ENCODE measurements around the gene SKI. TPM values are rescaled to one million over a fixed set of nuclear protein-coding genes. Genes with fewer than 3 reads are reported as not detected.
A peak's percentile ranks its signal among the peaks of the same experiment; 100 is the strongest.
"Not testable (repeated sequence)": the region's sequence is repeated elsewhere in the genome, so short reads cannot be mapped to it uniquely, and the experiment has no call there.

Gene SKI
- total RNA-seq, 1 experiment from 2014 or later: 5.3 TPM

DNA sequence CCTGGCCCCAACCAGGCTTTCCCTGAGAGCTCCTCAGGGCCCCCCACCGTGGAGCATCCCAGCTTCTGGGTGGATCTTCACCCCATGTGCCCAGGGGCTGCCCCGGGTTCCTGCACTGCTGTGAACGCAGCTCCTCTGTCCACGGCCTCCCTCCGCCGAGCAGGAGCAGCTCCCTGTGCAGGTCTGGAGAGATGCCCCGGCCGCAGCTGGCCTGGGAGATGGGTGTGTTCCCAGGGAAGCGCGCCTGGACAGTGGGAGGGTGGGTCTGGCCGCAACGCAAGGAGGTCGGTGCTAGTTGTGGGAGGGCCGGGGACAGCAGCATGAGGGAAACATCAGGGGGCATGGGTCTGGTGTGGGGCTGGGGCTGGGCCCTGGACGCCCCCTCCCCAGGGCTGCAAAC lies 91.9 kb downstream of the SKI start:
- no peak for DNase-seq (ENCODE audit: low read depth)

DNA sequence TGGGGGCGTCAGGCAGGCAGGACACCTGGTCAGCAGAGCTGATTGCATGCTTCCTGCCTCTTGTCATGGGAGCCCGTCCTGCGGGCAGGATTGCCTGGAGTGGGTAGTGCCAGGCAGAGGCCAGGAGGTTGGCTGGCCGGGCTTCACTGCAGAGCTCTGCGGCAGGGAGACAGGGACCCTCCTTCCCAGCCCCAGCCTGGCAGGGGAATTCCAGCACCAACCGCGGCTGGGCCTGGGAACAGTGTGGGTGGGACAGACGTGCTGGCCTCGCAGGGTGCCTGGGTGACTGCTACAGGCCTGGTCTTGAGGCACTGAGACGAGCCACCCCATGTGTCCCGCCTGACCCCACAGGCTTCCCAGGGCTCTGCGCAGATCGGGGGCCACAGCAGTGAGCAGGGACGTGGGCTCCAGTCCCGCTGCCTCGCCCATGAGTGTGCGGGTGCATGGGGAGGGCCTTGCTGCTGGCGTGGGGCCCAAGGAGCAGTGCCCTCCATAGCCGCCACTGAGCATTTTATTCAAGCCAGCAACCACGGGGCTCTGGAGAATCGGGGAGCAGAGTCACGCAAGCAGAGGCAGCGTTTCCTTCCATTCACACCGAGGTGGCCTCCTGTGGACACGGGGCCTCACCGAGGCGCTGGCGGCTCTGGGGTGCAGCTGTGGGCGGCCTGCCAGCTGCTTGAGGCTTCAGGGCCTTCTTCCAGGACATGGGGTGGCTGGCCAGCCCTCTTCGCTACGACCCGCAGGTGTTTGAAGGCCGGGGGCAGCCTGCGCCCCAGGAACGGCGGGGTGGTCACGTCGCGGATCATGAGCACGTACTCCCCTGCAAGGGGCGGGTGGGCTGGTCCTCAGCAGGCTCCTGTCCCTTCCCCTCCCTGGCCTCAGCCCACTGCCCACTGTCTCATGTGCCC lies 92.9 kb downstream of the SKI start:
- DNase-seq (ENCODE audit: low read depth): peak; percentile 65

DNA sequence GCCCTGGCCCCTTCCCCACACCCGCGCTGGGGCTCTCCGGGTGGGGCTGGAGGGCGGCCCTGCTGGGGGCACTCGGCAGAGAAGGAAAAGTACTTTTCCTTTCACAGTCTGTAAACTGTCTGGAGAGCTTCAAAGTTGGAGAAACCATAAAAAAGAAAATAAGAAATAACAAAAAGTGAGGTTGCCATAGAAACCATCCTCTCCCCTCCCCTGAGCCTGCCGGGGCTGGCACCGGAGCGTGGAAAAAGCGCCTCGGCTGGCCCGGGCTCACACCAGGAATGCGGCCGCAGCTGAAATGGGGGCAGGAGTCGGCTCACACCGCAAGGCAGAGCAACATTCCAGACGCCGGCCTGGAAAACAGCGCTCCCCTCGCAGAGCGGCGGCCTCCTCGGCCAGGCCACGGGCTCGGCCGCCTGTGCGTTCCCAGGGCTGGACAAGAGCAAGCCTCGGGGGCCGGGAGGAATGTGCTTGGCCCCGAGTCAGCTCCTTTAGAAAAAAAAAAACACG lies 94.0 kb downstream of the SKI start:
- DNase-seq (ENCODE audit: low read depth): peak; percentile 79

DNA sequence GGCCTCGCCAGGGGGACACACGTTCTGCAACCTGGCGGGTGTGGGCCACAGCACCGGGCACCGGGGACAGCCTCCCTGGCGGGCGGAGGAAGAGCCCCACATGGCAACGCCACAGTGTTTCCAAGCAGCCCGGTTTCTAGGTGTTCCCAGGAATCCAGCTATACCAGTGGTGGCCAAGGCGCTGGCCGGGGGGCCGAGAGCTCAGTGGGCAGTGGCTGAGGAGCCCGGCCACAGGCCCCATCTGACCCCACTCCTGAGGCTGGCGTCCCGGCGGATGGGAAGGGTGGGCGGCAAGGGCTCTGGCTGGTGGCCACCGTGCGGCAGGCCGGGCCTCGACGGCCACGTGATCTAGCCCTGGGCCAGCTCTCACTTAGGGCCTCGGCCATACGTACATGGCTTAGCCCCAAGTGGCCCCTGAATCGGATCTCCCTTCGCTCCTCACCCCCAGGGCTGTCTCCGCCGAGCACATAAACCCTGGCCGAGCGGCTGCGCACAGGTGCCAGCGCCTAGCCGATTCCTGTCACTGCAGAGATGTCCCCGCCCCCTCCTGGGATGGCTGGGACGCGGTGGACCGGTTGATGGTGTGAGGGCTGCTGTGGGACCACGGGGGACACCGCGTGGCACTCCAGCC lies 94.6 kb downstream of the SKI start:
- DNase-seq (ENCODE audit: low read depth): peak; percentile 49

DNA sequence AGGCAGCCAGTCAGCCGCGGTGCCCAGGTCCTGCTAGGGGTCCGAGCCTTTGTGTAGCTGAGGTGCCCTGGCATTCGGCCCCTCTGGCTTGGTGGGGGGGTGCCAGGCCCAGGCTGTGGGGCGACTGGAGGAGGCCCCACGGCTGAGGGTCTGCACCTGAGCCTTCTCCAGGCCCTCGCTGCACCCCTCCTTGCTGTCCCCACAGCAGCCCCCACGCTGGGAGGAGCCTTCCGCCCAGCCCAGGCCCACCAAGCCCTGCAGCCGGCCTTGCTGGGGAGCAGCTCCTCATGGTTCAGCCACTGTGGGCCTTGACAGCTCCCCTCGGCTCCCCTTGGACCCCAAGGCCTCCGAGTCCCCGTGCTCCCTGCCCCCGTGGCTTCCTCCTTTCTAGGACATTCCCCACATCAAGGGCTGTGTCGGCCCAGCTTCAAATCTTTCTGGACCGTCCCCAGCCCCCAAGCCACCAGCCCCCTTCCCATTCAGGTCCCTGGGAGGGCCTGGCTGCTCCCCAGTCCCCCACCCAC lies 95.4 kb downstream of the SKI start:
- no peak for DNase-seq (ENCODE audit: low read depth)

DNA sequence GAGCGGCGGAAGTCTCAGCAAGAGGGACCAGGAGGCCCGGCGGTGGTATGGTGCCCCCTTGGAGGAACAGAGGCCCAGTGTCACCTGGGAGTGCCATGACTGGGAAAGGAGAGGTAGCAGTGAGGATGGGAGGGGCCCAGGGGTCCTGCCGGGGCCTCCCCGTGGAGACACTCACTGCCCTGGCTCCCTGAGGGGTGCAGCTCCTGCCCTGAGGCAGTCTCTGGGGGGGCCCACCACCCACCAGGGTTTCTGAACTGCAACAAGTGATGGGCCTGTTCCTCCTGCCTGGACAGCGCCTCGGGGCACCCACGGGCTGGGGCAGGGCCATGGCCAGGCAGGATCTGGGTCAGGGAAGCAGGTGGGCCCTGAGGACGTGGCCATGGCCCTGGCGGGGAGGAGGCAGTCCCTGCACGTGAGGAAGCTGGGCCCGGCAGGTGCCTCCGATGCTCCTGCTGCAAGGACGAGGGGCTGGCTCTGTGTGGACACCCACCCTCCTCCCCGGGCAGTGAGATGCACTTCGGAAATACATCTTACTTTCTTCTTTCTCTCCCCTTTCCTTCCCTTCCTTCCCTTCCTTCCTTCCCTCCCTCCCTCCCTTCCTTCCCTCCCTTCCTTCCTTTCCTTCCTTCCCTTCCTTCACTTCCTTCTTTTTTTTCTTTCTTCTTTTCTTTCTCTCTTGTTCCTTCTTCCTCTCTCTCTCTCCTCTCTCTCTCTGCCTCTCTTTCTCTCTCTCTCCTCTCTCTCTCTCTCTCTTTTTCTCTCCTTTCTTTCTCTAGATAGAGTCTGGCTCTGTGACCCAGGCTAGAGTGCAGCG lies 96.6 kb downstream of the SKI start:
- DNase-seq (ENCODE audit: low read depth): no peak

DNA sequence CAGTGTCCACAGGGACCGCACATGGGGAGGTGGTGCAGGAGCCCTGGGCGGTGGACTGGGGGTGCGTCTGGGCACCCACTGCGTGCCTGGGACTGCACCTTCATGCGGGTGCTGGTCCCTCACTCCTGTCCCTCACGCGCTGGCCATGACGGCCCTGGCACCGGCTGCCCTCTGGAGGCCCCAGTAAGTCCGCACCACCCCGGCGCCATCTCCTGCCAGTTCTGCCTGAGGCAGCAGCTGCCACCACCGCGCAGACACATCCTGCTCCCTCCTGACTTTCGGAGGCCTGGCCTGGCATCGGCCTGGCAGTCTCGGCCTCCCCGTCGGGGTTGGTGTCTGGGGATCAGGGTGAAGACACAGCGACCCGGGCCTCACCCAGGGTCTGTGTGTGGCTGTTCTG lies 98.4 kb downstream of the SKI start:
- DNase-seq (ENCODE audit: low read depth): no peak

DNA sequence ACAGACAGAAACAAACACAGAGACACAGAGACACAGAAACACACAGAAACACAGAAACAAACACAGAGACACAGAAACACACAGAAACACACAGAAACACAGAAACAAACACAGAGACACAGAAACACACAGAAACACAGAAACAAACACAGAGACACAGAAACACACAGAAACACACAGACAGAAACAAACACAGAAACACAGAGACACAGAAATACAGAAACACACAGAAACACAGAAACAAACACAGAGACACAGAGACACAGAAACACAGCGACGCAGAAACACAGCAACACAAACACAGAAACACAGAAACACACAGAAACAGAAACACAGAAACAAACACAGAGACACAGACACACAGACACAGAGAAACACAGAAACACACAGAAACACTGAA lies 99.0 kb downstream of the SKI start:
- not testable (repeated sequence) for DNase-seq (ENCODE audit: low read depth)

DNA sequence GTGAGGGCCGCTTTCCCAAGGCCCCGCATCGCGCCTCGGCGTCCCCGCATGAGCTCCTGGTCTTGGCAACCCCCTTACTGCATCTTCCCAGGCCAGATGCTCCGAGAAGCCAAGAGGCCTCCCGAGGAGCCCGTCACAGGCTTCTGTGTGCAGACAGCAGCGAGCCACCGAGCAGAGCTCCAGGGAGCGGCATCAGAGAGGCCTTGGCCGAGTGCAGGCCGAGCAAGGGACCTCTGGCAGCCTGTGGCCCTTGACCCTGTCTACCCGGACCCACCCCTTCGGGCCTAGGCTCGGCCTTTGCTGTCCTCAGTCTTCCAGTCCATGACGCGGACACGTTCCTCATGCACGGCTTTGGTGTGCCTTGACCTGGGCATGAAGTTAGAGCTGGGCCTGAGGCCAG lies 99.7 kb downstream of the SKI start:
- DNase-seq (ENCODE audit: low read depth): no peak

DNA sequence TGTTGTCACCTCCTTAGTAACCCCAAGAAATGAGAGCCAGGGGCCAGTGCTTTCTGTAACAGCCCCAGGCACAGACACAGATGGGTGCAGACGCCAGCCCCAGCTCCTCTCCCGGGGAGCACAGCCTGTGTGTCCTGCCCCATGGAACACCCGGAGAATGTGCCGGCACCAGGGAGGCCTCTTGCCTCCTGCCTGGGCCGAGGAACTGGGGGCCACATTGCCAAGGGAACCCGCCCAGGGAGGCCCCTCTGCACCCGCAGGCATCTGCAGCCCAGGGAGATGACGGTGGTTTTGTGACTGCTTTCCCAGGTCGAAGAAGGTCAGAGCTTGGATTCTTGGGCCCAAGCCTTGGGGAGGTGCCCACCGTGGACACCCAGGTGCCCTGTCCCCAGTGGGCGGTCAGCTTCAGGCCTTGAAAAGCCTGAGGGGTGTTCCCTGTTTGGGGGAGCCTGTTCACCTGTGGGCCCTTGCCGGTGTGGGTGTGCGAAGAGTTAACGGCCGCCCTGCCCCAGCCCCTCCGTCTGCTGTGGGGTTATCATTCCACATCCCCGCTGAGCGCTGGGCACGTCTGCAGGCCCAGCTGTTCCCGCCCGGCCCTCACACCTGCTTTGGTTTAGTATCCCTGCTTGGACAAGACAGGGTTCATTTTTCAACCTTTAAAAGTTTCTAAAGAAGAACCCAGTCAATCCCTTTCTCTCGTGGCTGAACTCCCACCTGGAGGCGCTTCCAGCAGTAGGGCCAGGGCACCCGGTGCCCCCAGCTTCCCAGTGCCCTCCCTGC lies 100.7 kb downstream of the SKI start:
- DNase-seq (ENCODE audit: low read depth): no peak

DNA sequence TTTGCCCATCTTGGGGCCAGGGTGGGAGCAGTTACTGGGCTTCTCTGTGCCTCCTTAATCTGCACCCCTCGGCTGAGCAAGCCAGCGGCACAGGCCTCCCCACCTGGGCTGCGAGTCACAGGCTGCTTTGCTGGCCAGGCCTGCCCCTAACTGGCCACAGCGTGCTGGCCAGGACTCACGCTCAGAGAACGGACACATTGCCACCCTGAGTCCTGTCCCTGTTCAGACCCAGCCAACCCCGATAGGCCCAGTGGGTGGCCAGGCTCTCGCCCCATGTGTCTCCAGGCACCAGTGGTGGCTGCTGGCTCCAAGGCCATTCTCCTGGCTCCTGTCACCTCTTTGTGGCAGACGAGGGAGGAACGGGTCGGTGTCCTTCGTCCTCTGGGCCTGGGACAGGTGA lies 101.9 kb downstream of the SKI start:
- DNase-seq (ENCODE audit: low read depth): no peak

DNA sequence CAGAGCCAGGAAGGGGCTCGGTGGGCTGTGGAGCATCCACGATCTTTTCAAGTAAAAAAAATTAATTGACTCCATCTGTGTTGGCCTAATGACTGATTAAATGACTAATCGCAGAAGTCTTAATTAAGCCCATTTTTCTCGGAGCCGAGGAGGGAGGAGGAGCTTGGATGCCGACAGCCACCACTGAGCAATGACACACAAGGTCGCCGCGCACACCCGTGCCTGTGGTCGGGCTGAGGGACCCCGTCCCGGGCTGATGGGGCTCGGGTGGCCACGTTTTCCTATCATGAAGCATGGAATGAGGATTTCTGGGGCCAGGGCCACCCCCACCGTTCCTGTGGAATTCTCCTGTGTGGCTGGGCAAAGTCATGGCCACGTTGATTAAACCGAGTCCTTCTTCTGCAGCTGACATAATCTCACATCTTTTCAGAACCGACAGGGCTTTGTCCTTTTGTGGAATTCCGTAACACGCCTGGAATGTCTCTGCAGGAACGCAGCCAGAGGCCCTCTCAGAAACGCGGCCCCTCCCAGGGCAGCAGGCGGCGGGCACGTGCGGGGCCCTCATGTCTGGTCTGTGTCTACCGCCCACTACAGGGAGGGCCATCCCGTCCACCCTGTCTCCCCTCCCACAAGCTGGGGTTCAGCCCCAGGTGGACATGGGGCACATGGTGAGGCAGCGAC lies 102.5 kb downstream of the SKI start:
- DNase-seq (ENCODE audit: low read depth): peak; percentile 66

DNA sequence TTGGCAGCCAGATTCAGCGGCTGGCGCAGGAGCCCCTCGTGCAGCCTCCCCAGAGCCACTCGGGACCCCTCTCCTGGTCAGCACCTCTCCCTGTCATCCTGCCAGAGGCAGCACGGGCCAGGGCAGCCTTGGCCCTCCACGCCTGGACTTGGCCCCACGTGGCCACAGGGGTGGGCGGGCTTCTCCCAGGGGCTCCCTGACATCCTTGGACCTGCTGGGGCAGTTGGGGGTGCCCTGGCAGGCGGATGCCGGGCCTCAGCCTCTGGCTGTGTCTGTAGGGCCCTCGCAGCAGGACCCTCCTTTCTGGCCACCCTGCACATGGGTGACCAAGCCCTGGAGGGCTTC lies 103.1 kb downstream of the SKI start:
- DNase-seq (ENCODE audit: low read depth): no peak

DNA sequence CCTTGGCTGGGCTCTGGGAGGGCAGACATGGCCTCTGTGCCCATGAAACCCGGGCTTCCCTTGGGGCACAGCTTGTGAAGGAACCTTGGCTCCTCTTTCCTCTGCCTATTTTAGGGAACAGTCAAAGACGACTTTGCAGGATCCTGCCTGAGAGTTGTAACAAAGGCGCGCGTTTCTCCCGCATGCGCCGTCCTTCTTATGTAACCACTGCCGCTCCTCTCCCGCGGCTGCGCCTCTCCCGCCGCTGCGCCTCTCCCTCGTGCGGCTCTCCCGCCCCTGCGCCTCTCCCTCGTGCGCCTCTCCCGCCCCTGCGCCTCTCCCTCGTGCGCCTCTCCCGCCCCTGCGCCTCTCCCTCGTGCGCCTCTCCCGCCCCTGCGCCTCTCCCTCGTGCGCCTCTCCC lies 103.5 kb downstream of the SKI start:
- DNase-seq (ENCODE audit: low read depth): not testable (repeated sequence)

DNA sequence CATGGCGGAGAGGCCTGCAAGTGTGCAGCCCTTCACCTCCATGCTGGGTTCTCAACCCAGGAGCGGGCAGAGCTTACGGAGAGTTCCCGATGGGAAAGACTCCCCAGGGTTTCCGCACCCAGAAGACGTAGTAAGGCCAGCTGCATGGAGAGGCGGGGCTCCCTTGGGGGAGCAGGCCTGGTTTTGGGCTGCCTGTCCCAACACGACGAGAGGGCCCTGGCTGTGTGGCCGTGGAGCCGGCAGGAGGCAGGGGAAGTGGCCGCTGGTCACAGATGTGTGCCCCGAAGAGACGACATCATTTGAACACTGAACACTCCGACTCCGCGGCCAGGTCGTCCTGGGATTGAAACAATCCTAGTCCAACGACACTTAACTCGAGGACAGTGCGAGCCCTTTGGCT lies 106.2 kb downstream of the SKI start:
- DNase-seq (ENCODE audit: low read depth): no peak

DNA sequence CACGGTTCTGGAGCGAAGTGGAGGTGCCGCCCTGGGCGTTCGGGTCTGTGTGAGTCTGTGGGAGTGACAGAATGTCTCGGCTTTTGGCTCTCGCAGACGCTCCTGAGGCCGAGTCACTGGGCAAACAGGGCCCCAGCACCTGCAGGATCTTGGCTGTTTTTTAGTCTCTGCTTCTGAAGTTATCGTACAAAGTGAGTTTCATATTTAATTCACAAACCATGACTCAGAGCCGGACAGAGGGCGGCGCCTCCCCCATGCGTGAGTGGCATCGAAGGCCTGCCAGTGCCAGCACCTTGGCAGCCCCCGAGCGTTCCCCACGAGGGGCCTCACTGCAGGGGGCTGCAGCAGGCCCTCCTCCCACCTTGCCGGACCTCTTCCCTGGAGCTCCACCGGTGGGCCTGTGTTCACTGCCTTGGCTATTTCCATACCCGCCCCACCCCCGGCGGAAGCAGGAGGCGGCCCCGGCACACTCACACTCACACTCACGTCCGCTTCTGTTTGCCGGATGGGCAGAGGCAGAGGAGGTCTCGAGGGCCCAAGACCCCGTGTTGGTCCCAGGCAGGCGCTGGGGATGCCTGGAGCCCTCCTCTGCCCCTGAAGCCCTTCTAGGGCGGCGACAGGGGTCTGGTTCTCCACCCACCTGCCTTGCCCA lies 106.9 kb downstream of the SKI start:
- peak; percentile 38 for DNase-seq (ENCODE audit: low read depth)

DNA sequence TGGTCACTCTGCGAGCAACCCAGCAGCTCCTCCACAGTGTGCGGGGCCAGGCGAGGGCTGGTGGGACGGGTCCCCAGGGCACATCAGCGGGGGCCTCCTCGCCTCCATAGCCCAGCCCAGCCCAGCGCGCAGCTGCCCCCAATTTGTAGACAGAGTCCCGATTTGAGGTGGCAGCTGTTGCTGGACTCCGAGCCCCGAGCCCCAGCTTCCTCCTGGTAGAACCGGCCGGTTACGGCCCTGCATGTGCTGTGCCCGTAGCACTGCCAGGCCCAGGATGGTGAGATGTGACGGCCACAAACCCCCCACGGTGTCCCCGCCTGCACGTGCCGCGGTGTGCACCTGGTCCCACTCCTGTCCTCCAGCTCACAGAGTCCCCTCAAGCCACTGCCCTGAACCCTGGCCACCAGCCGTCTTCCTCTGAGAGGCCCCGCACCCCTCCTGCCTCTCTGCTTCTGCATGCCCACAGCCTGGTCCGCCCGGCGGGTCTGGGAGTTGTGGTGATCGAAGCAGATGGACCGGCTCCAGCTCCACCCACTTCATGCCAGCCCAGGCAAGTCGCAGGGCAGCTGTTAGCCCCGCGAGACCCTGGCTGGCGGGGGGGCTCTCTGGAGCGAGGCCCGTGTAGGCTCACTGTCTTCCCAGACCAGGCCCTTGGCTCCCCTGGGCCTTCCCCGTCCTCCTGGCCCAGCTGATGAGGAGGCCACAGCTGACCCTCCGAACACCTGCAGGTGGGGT lies 107.8 kb downstream of the SKI start:
- no peak for DNase-seq (ENCODE audit: low read depth)

DNA sequence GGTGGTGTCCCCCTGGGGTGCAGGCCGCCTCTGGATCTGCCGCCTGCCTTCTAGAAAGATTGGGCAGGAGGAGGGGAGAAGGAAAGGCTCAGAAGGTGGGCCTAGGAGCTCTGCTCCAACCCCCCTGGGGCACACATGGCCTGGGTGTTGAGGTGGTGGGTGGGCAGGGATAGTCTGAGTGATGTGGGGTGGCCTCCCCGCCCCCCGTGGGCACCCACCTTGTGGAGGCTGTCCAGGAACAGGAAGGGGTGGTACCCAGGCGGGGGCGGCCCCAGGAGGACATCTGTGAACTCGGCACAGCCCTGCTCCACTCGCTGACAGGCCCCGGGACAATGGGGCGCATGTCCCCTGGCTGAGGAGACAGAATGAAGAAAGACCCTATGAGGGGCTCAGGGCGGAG lies 108.4 kb downstream of the SKI start:
- DNase-seq (ENCODE audit: low read depth): no peak

DNA sequence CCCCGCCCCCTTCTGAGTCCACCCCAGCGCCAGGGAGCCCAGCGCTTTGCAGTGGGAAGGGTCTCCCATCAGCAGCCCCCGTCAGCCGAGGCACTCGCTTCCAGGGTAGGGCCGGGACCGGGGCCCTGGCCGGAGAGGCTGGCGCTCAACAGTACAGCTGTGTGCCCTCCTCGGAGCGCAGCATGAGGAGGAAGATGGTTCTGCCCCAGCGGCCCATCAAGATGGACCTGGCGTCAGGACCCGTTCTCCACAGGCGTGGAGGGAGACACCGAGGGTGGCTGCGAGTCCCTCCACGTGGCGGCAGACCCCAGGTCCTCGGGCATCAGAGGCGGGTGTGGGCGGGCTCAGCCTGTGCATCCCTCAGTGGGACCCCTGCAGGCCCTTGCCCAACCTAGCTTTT lies 109.0 kb downstream of the SKI start:
- no peak for DNase-seq (ENCODE audit: low read depth)

DNA sequence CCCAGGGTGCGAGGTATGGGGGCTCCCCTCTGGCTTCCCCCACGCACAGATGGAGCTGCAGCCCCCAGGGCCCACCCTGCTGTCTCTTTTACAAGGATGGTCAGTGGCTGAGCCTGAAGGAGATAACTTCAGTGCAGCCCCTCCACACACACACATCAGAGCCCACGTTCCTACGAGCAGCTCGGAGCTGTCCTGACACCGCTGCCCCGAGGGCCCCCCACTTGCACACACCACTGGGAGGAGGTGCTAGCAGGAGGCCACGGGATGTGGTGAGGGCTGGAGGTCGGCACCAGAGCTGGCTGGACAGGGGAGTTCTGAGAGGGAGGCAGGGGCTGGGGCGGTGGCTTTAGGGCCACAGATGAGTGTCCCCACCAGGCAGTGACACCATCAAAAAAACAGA lies 109.4 kb downstream of the SKI start:
- no peak for DNase-seq (ENCODE audit: low read depth)
